Prostate gland (tissue), 2 donors: Measurements from ENCODE around the gene PCDH8.

Source experiments
- CTCF ChIP-seq, 4 experiments: fragments of 200-600 bp in 2 of 4; fragments of 450-650 bp in 2 of 4; sonication (generic) in 2 of 4; IDR thresholded peaks; 1 replicate in 3 of 4; 2 replicates in 1 of 4; pipeline ENCODE4 v1.5.1; 2016 to 2019; ENCODE audit warnings: antibody characterized with exemption in 4 of 4, mild to moderate bottlenecking in 2 of 4, moderate library complexity in 2 of 4
- POLR2A ChIP-seq: fragments of 450-650 bp; IDR thresholded peaks from one replicate; pipeline ENCODE4 v1.6.1; 2016; ENCODE audit warnings: antibody characterized with exemption, mild to moderate bottlenecking
- POLR2AphosphoS5 ChIP-seq: sonication (generic); formaldehyde crosslinking; IDR thresholded peaks from one replicate; pipeline ENCODE4 v1.6.1; 2017; ENCODE audit warnings: antibody characterized with exemption

DNA sequence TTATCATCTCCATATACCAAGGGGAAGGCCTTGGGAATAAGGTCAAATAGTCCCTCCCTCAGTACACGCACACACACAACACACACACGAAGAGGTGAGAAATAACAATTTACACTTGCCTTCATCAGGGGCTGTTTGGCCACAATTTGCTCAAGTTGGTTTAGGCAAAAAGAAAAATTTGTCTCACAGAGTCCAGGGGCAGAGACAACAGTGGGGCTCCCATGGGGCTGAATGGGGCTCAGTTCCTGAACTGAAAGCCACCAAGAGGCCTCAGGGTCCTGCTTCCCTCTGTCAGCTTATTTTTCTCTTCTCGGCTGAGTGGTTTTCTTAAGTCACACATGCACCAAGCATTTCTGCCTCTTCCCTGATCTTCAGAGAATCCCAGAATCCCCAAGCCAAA, 35.5 kb downstream of the PCDH8 start:
- TF ChIP-seq CTCF (IDR thresholded peaks at IDR 0.05) (no peak), POLR2A (no peak), POLR2AphosphoS5 (no peak)
